Measurements from ENCODE around the gene SYNJ2.
"Not testable (repeated sequence)": the region's sequence is repeated elsewhere in the genome, so short reads cannot be mapped to it uniquely, and the experiment has no call there.

Gene SYNJ2, protein sequence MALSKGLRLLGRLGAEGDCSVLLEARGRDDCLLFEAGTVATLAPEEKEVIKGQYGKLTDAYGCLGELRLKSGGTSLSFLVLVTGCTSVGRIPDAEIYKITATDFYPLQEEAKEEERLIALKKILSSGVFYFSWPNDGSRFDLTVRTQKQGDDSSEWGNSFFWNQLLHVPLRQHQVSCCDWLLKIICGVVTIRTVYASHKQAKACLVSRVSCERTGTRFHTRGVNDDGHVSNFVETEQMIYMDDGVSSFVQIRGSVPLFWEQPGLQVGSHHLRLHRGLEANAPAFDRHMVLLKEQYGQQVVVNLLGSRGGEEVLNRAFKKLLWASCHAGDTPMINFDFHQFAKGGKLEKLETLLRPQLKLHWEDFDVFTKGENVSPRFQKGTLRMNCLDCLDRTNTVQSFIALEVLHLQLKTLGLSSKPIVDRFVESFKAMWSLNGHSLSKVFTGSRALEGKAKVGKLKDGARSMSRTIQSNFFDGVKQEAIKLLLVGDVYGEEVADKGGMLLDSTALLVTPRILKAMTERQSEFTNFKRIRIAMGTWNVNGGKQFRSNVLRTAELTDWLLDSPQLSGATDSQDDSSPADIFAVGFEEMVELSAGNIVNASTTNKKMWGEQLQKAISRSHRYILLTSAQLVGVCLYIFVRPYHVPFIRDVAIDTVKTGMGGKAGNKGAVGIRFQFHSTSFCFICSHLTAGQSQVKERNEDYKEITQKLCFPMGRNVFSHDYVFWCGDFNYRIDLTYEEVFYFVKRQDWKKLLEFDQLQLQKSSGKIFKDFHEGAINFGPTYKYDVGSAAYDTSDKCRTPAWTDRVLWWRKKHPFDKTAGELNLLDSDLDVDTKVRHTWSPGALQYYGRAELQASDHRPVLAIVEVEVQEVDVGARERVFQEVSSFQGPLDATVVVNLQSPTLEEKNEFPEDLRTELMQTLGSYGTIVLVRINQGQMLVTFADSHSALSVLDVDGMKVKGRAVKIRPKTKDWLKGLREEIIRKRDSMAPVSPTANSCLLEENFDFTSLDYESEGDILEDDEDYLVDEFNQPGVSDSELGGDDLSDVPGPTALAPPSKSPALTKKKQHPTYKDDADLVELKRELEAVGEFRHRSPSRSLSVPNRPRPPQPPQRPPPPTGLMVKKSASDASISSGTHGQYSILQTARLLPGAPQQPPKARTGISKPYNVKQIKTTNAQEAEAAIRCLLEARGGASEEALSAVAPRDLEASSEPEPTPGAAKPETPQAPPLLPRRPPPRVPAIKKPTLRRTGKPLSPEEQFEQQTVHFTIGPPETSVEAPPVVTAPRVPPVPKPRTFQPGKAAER (N-terminal part only)

DNA sequence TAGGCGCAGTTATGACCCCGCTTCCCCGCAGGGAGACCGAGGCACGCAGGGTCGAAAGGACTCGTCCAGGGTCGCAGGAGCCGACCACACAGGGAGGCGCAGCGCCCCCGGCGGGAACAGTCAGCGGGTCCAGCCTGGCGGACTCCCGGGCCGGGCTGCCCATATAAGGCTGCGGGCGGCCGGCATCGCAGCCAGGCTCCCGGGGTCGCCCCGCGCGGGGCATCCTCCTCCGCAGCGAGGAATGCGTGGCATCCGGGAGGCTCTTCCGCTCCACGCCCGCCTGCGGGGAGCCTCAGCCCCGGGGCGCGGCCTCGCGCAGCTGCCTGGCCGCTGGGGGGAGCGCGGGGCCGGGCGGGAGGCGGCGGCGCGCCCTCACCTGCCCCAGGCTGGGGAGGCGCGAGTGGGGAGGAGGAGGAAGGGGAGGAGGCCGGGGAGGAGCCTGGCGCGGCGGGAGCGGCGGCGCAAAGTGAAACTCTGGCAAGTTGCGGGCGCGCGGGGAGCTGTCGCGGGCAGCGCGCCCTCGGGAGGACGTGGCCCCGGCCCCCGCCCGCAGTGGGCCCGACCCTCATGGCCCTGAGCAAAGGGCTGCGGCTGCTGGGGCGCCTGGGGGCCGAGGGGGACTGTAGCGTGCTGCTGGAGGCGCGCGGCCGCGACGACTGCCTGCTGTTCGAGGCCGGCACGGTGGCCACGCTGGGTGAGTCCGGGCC, at the start of gene SYNJ2:
Gene SYNJ2 (plus strand): TSS at position 469 of the 707 bp plus-strand sequence. CDS start 99 bp downstream, at position 568.
- peaks cover 20 to 30% of the 10 kb centered on the region in 2 donors for H3K4me1 ChIP-seq (ENCODE audit: control insufficient read depth in 2 of 2, insufficient read depth in 2 of 2, low read length in 2 of 2)
- H3K27ac ChIP-seq (ENCODE audit: low read depth in 2 of 2, low read length in 2 of 2), result peak within 1 kb of the TSS; percentile 80 to 83
- no peaks in the 10 kb centered on the region for H3K9me3 ChIP-seq (ENCODE audit: control insufficient read depth in 2 of 2, low read length in 2 of 2)
- H3K9ac ChIP-seq (ENCODE audit: low read depth in 1 of 2, low read length in 2 of 2), result peak within 1 kb of the TSS; percentile 72 to 95
- no peaks in the 10 kb centered on the region for H3K36me3 ChIP-seq (ENCODE audit: control insufficient read depth in 2 of 2, insufficient read depth in 2 of 2, low read length in 2 of 2)
- H3K27me3 ChIP-seq (ENCODE audit: control insufficient read depth in 2 of 2, insufficient read depth in 2 of 2, low read length in 2 of 2), result no peaks in the 10 kb centered on the region
- peak within 1 kb of the TSS; percentile 81 to 87 for H3K4me3 ChIP-seq (ENCODE audit: low read length in 2 of 2)

DNA sequence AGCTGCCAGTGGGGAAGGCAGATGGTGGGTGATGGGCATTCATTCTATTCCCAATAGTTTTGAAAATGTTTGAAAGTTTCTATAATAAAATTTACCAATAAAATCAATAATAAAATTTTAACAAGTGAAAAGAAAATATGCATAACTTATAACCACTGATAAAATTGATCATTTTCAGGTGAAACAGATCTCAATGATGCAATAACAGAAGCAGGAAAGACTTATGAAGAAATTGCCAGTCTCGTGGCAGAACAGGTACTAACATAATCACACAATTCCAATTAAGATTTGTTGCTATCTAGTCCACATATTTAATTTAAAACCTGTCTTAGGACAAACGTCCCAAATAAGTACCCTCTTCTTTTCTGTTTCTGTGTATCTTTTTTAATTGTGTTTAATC, 45.9 kb upstream of the SYNJ2 start:
- Histone ChIP-seq H3K4me1 (ENCODE audit: control insufficient read depth in 2 of 2, insufficient read depth in 2 of 2, low read length in 2 of 2) (no peaks in the 10 kb centered on the region), H3K27ac (ENCODE audit: low read depth in 2 of 2, low read length in 2 of 2) (no peak overlapping the region), H3K36me3 (ENCODE audit: control insufficient read depth in 2 of 2, insufficient read depth in 2 of 2, low read length in 2 of 2) (peaks cover 54 to 68% of the 10 kb centered on the region in 2 donors), H3K4me3 (ENCODE audit: low read length in 2 of 2) (no peak overlapping the region), H3K9me3 (ENCODE audit: control insufficient read depth in 2 of 2, low read length in 2 of 2) (no peaks in the 10 kb centered on the region), H3K27me3 (ENCODE audit: control insufficient read depth in 2 of 2, insufficient read depth in 2 of 2, low read length in 2 of 2) (no peaks in the 10 kb centered on the region), H3K9ac (ENCODE audit: low read depth in 1 of 2, low read length in 2 of 2) (no peak overlapping the region)

DNA sequence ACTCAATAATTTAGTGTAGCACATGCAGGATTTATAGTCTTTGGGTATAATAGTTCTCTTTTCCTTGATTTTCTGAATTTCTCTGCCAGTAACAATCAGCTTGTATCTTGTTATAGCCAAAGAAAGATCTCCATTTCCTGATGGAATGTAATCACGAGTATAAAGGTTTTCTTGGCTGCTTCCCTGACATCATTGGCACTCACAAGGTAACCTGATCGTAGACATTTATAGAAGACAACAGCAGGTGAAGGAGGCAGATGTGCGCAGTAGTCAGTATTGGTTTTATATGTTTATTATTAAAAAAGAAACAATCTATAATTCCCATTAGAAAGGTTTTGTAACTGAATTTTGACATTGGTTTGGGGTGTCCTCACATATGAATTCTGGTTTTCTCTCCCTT, 44.3 kb upstream of the SYNJ2 start:
- no peaks in the 10 kb centered on the region for H3K9me3 ChIP-seq (ENCODE audit: control insufficient read depth in 2 of 2, low read length in 2 of 2)
- H3K36me3 ChIP-seq (ENCODE audit: control insufficient read depth in 2 of 2, insufficient read depth in 2 of 2, low read length in 2 of 2), result peaks cover 56 to 67% of the 10 kb centered on the region in 2 donors
- no peak overlapping the region for H3K4me3 ChIP-seq (ENCODE audit: low read length in 2 of 2)
- H3K27me3 ChIP-seq (ENCODE audit: control insufficient read depth in 2 of 2, insufficient read depth in 2 of 2, low read length in 2 of 2), result no peaks in the 10 kb centered on the region
- H3K27ac ChIP-seq (ENCODE audit: low read depth in 2 of 2, low read length in 2 of 2), result no peak overlapping the region
- no peaks in the 10 kb centered on the region for H3K4me1 ChIP-seq (ENCODE audit: control insufficient read depth in 2 of 2, insufficient read depth in 2 of 2, low read length in 2 of 2)
- no peak overlapping the region for H3K9ac ChIP-seq (ENCODE audit: low read depth in 1 of 2, low read length in 2 of 2)

DNA sequence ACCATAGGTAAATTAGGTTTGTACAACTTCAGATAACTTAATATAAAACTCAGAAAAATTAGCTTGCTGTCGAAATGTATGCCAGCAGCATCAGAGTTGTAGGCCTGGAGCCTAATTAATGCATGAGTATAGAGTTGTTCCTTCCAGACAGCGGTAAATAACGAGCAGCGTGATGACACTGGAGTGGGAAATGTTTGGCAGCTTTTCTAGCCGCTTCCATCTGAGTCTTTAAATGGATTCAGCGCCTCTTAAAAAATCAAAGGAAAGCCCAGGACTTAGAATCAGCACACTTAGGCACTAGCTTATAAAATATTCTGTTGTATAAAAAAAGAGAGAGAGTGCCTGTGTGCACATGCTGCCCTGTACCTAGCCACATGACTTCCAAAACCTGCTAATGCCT, 43.7 kb upstream of the SYNJ2 start:
- H3K4me3 ChIP-seq (ENCODE audit: low read length in 2 of 2), result no peak overlapping the region
- no peak overlapping the region for H3K27ac ChIP-seq (ENCODE audit: low read depth in 2 of 2, low read length in 2 of 2)
- H3K4me1 ChIP-seq (ENCODE audit: control insufficient read depth in 2 of 2, insufficient read depth in 2 of 2, low read length in 2 of 2), result no peaks in the 10 kb centered on the region
- H3K36me3 ChIP-seq (ENCODE audit: control insufficient read depth in 2 of 2, insufficient read depth in 2 of 2, low read length in 2 of 2), result peaks cover 62 to 69% of the 10 kb centered on the region in 2 donors
- no peaks in the 10 kb centered on the region for H3K27me3 ChIP-seq (ENCODE audit: control insufficient read depth in 2 of 2, insufficient read depth in 2 of 2, low read length in 2 of 2)
- H3K9me3 ChIP-seq (ENCODE audit: control insufficient read depth in 2 of 2, low read length in 2 of 2), result no peaks in the 10 kb centered on the region
- H3K9ac ChIP-seq (ENCODE audit: low read depth in 1 of 2, low read length in 2 of 2), result no peak overlapping the region

DNA sequence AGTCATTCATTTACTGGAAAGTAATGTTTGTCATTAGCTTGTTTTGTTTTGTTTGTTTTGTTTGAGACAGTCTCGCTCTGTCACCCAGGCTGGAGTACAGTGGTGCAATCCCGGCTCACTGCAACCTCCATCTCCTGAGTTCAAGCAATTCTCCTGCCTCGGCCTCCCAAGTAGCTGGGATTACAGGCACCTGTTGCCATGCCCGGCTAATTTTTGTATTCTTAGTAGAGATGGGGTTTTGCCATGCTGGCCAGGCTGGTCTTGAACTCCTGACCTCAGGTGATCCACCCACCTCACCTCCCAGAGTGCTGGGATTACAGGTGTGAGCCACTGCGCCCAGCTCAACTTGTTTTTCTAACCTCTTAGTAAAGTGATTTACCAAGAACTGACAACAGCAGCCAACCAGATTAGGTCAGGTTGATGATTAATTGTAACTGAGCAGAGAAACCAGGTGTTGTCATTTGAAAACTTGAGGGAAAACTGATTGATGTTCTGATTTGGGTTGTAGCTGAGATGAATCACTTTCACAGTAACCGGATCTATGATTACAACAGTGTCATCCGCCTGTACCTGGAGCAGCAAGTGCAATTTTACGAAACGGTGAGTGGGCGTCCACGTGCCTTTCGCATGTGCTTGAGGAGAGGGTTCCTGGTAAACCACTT, 41.2 kb upstream of the SYNJ2 start:
- H3K27ac ChIP-seq (ENCODE audit: low read depth in 2 of 2, low read length in 2 of 2); H3K9me3 ChIP-seq (ENCODE audit: control insufficient read depth in 2 of 2, low read length in 2 of 2): not testable (repeated sequence)
- H3K36me3 ChIP-seq (ENCODE audit: control insufficient read depth in 2 of 2, insufficient read depth in 2 of 2, low read length in 2 of 2), result peaks cover 61 to 68% of the 10 kb centered on the region in 2 donors

DNA sequence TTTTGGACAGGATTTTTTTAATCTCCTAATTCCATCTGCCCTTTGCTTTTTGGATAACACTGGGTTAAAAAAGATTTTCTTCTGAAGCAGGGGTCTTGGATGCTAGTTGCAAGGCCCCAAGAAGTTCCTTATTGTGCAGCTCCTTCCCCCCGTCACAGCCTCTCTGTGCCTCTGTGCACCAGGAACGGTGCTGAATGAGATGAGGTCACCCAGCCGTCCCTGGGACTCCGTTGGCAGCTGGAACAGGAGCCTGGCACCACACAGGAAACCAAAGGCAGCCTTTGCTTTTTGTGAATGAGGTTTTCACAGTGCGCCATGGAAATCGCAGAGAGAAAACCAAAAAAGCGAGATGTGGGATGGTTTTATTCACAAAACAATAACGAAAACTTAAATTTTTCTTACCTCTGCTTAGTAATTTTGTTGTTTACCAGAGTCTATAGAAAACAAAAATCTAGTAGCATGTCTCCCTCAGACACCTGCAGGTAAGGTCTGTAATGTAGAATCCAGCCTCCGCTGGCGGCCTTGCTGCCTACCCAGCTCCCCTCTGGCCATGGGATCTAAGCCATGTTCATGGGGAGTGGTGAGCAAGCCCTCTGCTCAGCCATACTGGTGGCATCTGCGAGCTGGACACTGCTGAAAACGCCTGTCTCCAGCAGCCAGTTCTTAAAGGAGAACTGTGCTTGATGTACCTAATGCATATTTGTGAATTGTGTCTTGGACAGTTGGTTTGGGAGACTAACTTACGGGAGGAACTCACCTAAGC, 40.4 kb upstream of the SYNJ2 start:
- no peak overlapping the region for H3K9ac ChIP-seq (ENCODE audit: low read depth in 1 of 2, low read length in 2 of 2)
- no peaks in the 10 kb centered on the region for H3K4me1 ChIP-seq (ENCODE audit: control insufficient read depth in 2 of 2, insufficient read depth in 2 of 2, low read length in 2 of 2)
- no peaks in the 10 kb centered on the region for H3K9me3 ChIP-seq (ENCODE audit: control insufficient read depth in 2 of 2, low read length in 2 of 2)
- H3K27me3 ChIP-seq (ENCODE audit: control insufficient read depth in 2 of 2, insufficient read depth in 2 of 2, low read length in 2 of 2), result no peaks in the 10 kb centered on the region
- no peak overlapping the region for H3K4me3 ChIP-seq (ENCODE audit: low read length in 2 of 2)
- H3K36me3 ChIP-seq (ENCODE audit: control insufficient read depth in 2 of 2, insufficient read depth in 2 of 2, low read length in 2 of 2), result peaks cover 59 to 65% of the 10 kb centered on the region in 2 donors
- H3K27ac ChIP-seq (ENCODE audit: low read depth in 2 of 2, low read length in 2 of 2), result no peak overlapping the region

More for the DNA sequence above, 41.2 kb upstream of the SYNJ2 start:
- not testable (repeated sequence) for H3K9ac ChIP-seq (ENCODE audit: low read depth in 1 of 2, low read length in 2 of 2); H3K4me3 ChIP-seq (ENCODE audit: low read length in 2 of 2); H3K27me3 ChIP-seq (ENCODE audit: control insufficient read depth in 2 of 2, insufficient read depth in 2 of 2, low read length in 2 of 2); H3K4me1 ChIP-seq (ENCODE audit: control insufficient read depth in 2 of 2, insufficient read depth in 2 of 2, low read length in 2 of 2)

DNA sequence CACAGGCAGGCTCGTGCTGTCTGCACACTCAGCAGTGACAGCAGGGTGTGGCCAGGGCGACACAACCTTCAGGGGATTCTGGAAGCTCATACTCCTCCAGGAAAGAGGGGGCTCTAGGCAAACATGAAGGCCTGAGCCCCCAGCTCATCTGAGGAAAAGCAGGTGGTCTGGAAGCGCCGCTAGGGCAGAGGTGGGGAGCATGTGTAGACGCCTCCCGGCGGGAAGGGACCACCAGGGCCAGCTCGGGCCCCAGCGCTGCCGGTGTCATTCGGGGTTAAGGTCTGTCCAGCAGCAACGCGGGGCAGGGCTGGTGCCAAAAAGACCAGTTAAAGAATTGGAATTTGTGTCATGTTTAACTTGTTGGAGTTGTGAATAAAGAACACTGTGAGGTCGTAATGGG, 39.3 kb upstream of the SYNJ2 start:
- Histone ChIP-seq H3K4me1 (ENCODE audit: control insufficient read depth in 2 of 2, insufficient read depth in 2 of 2, low read length in 2 of 2) (no peaks in the 10 kb centered on the region), H3K9ac (ENCODE audit: low read depth in 1 of 2, low read length in 2 of 2) (no peak overlapping the region), H3K27me3 (ENCODE audit: control insufficient read depth in 2 of 2, insufficient read depth in 2 of 2, low read length in 2 of 2) (no peaks in the 10 kb centered on the region), H3K36me3 (ENCODE audit: control insufficient read depth in 2 of 2, insufficient read depth in 2 of 2, low read length in 2 of 2) (peaks cover 52 to 62% of the 10 kb centered on the region in 2 donors), H3K27ac (ENCODE audit: low read depth in 2 of 2, low read length in 2 of 2) (no peak overlapping the region), H3K4me3 (ENCODE audit: low read length in 2 of 2) (no peak overlapping the region), H3K9me3 (ENCODE audit: control insufficient read depth in 2 of 2, low read length in 2 of 2) (no peaks in the 10 kb centered on the region)

DNA sequence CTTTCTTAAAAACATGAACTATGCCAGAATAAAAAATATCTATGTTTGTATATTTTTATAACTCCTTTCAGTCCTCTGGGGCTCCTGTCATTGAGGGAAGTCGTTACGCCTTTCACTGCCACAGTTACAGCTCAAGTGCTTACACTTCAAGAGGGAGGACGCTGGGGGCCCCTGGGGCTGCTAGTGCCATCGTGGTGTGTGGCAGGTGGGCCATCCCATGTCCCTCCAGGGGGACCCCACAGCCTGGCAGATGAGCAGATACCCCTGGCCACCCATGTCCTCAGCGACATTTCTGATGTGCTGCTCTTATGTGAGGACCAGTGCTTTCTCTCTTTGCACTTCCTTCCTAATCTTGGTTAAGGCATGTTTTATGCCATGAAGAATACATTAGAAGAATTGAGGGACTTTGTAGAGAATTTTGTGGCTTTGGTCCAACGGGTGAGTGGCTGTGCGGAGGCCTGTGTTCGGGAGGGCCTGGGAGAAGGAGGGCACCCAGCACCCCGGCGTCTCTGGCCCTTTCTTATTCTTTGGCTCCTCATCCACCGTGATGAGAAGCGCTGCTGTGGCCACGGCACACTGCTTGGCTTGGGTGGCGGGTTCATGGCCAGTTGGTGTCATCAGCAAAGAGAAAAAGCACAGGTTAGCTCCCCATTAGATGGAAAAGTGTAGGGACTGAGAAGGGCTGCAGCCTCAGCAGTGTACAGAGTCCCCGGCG, 38.3 kb upstream of the SYNJ2 start:
- peaks cover 46 to 53% of the 10 kb centered on the region in 2 donors for H3K36me3 ChIP-seq (ENCODE audit: control insufficient read depth in 2 of 2, insufficient read depth in 2 of 2, low read length in 2 of 2)
- no peak overlapping the region for H3K4me3 ChIP-seq (ENCODE audit: low read length in 2 of 2)
- no peaks in the 10 kb centered on the region for H3K9me3 ChIP-seq (ENCODE audit: control insufficient read depth in 2 of 2, low read length in 2 of 2)
- no peaks in the 10 kb centered on the region for H3K27me3 ChIP-seq (ENCODE audit: control insufficient read depth in 2 of 2, insufficient read depth in 2 of 2, low read length in 2 of 2)
- no peak overlapping the region for H3K9ac ChIP-seq (ENCODE audit: low read depth in 1 of 2, low read length in 2 of 2)
- no peak overlapping the region for H3K27ac ChIP-seq (ENCODE audit: low read depth in 2 of 2, low read length in 2 of 2)
- H3K4me1 ChIP-seq (ENCODE audit: control insufficient read depth in 2 of 2, insufficient read depth in 2 of 2, low read length in 2 of 2), result no peaks in the 10 kb centered on the region

Data from mucosa of rectum (tissue), 2 donors.